H9 (cell line): ENCODE data around the gene DBNL. TPM values are rescaled to one million over a fixed set of nuclear protein-coding genes. Genes with fewer than 3 reads are reported as not detected.

Experiments used
- DNase-seq: peaks from one replicate; pipeline ENCODE4 v3.0.0-alpha.2; 2017
- H2AFZ ChIP-seq: one replicate; pipeline ENCODE4 v1.6.1; 2013; ENCODE audit warnings: mild to moderate bottlenecking, low read length, control low read depth, moderate library complexity
- H2AK5ac ChIP-seq: 2 replicates; pipeline ENCODE4 v1.6.1; 2013; ENCODE audit warnings: low read length, control low read depth, mixed read lengths; ENCODE audit not compliant: insufficient read length
- H2BK120ac ChIP-seq: one replicate; pipeline ENCODE4 v1.6.1; 2013; ENCODE audit warnings: low read depth, mild to moderate bottlenecking, low read length, control low read depth, inconsistent platforms; ENCODE audit not compliant: poor library complexity, severe bottlenecking
- H2BK12ac ChIP-seq: 2 replicates; pipeline ENCODE4 v1.6.1; 2013; ENCODE audit warnings: low read length, control low read depth, mixed read lengths, low read depth; ENCODE audit not compliant: insufficient read length
- H2BK15ac ChIP-seq: 2 replicates; pipeline ENCODE4 v1.6.1; 2013; ENCODE audit warnings: low read depth, low read length, control low read depth
- H2BK20ac ChIP-seq: one replicate; pipeline ENCODE4 v1.6.1; 2013; ENCODE audit warnings: low read depth, mild to moderate bottlenecking, low read length, control low read depth, inconsistent platforms; ENCODE audit not compliant: poor library complexity, severe bottlenecking
- H2BK5ac ChIP-seq: 2 replicates; pipeline ENCODE4 v1.6.1; 2013; ENCODE audit warnings: low read length, control low read depth, mixed read lengths; ENCODE audit not compliant: insufficient read length
- H3K14ac ChIP-seq: 2 replicates; pipeline ENCODE4 v1.6.1; 2013; ENCODE audit warnings: low read length, control low read depth; ENCODE audit not compliant: insufficient read depth
- H3K18ac ChIP-seq: 2 replicates; pipeline ENCODE4 v1.6.1; 2013; ENCODE audit warnings: low read depth, mild to moderate bottlenecking, mixed read lengths, low read length, control low read depth; ENCODE audit not compliant: insufficient read length
- H3K23ac ChIP-seq: 2 replicates; pipeline ENCODE4 v1.6.1; 2013; ENCODE audit warnings: low read length, control low read depth, mixed read lengths, low read depth; ENCODE audit not compliant: insufficient read length
- H3K23me2 ChIP-seq: 2 replicates; pipeline ENCODE4 v1.6.1; 2013; ENCODE audit warnings: low read depth, mild to moderate bottlenecking, mixed read lengths, low read length, control low read depth; ENCODE audit not compliant: insufficient read length, poor library complexity, severe bottlenecking
- H3K27ac ChIP-seq: 2 replicates; pipeline ENCODE4 v1.5.1; 2013; ENCODE audit warnings: low read length, control low read depth, mixed read lengths, low read depth; ENCODE audit not compliant: insufficient read length
- H3K27me3 ChIP-seq: 2 replicates; pipeline ENCODE4 v1.6.1; 2013; ENCODE audit warnings: low read length, control low read depth, inconsistent platforms; ENCODE audit not compliant: insufficient read depth
- H3K4ac ChIP-seq: 2 replicates; pipeline ENCODE4 v1.6.1; 2013; ENCODE audit warnings: low read depth, mild to moderate bottlenecking, control low read depth, inconsistent platforms, low read length, moderate library complexity
- H3K4me1 ChIP-seq: 2 replicates; pipeline ENCODE4 v1.6.1; 2013; ENCODE audit warnings: low read length, control low read depth, inconsistent platforms; ENCODE audit not compliant: insufficient read depth
- H3K4me2 ChIP-seq: 2 replicates; pipeline ENCODE4 v1.6.1; 2013; ENCODE audit warnings: low read length, control low read depth, mixed read lengths; ENCODE audit not compliant: insufficient read length, insufficient read depth
- H3K56ac ChIP-seq: 2 replicates; pipeline ENCODE4 v1.6.1; 2013; ENCODE audit warnings: low read depth, mild to moderate bottlenecking, mixed read lengths, low read length, control low read depth; ENCODE audit not compliant: insufficient read length
- H3K79me1 ChIP-seq: 2 replicates; pipeline ENCODE4 v1.6.1; 2013; ENCODE audit warnings: low read depth, mild to moderate bottlenecking, moderate library complexity, low read length, control low read depth, inconsistent platforms; ENCODE audit not compliant: insufficient read depth, poor library complexity, severe bottlenecking
- H3K79me2 ChIP-seq: 2 replicates; pipeline ENCODE4 v1.6.1; 2013; ENCODE audit warnings: low read length, control low read depth, inconsistent platforms; ENCODE audit not compliant: insufficient read depth
- H3K9ac ChIP-seq: 2 replicates; pipeline ENCODE4 v1.6.1; 2013; ENCODE audit warnings: low read length, control low read depth, mixed read lengths; ENCODE audit not compliant: insufficient read length; ENCODE audit errors: extremely low read depth
- H3K9me3 ChIP-seq: one replicate; pipeline ENCODE4 v1.6.1; 2013; ENCODE audit warnings: low read depth, low read length, inconsistent platforms; ENCODE audit not compliant: control insufficient read depth
- H3T11ph ChIP-seq: one replicate; pipeline ENCODE4 v1.6.1; 2013; ENCODE audit warnings: mild to moderate bottlenecking, low read length, control low read depth, inconsistent platforms
- H4K20me1 ChIP-seq: one replicate; pipeline ENCODE4 v1.6.1; 2013; ENCODE audit not compliant: control insufficient read depth, insufficient read length, insufficient read depth
- H4K5ac ChIP-seq: 2 replicates; pipeline ENCODE4 v1.6.1; 2013; ENCODE audit warnings: low read depth, mild to moderate bottlenecking, mixed read lengths, low read length, control low read depth; ENCODE audit not compliant: insufficient read length
- H4K8ac ChIP-seq: replicated peaks from 2 replicates; pipeline ENCODE4 v1.6.1; 2013; ENCODE audit warnings: low read length, control low read depth, mixed read lengths, low read depth; ENCODE audit not compliant: insufficient read length
- H4K91ac ChIP-seq: 2 replicates; pipeline ENCODE4 v1.6.1; 2013; ENCODE audit warnings: low read depth, mild to moderate bottlenecking, moderate library complexity, mixed read lengths, low read length, control low read depth; ENCODE audit not compliant: insufficient read length
- H3K27ac Mint-ChIP-seq, 3 experiments: 2 replicates in 2 of 3; 3 replicates in 1 of 3; pipeline ENCODE4 v1.8.0; 2020 to 2021; ENCODE audit warnings: mixed read lengths in 3 of 3, mild to moderate bottlenecking in 1 of 3, moderate library complexity in 1 of 3
- H3K27me3 Mint-ChIP-seq: 2 replicates; pipeline ENCODE4 v1.8.0; 2021; ENCODE audit warnings: low read depth, mild to moderate bottlenecking, moderate library complexity, mixed read lengths
- H3K36me3 Mint-ChIP-seq, 3 experiments: 2 replicates in 2 of 3; 3 replicates in 1 of 3; pipeline ENCODE4 v1.8.0; 2020 to 2021; ENCODE audit warnings: low read depth in 3 of 3, mixed read lengths in 3 of 3; ENCODE audit not compliant: insufficient read depth in 1 of 3
- H3K4me1 Mint-ChIP-seq, 2 experiments: 2 replicates each; pipeline ENCODE4 v1.8.0; 2020; ENCODE audit warnings: mixed read lengths in 2 of 2
- H3K4me3 Mint-ChIP-seq, 2 experiments: 2 replicates in 1 of 2; 3 replicates in 1 of 2; pipeline ENCODE4 v1.8.0; 2020 to 2021; ENCODE audit warnings: mild to moderate bottlenecking in 2 of 2, mixed read lengths in 2 of 2, moderate library complexity in 1 of 2
- H3K9me3 Mint-ChIP-seq, 2 experiments: 2 replicates in 1 of 2; 3 replicates in 1 of 2; pipeline ENCODE4 v1.8.0; 2020; ENCODE audit warnings: mild to moderate bottlenecking in 2 of 2, mixed read lengths in 2 of 2, moderate library complexity in 1 of 2
- CTCF ChIP-seq: fragments of 200-600 bp; sonication (generic); conservative IDR thresholded peaks from 3 replicates; pipeline ENCODE4 v1.8.0; 2021; ENCODE audit warnings: antibody characterized with exemption, mild to moderate bottlenecking
- WGBS: extraction: QIAGEN DNeasy Blood & Tissue Kit; methylation state at CpG from one replicate; pipeline ENCODE4 v1.1.7; 2013; ENCODE audit warnings: missing lambda C conversion rate, low lambda C conversion rate, mixed read lengths; ENCODE audit not compliant: insufficient read length; ENCODE audit errors: extremely low coverage; 5-methylcytosine and 5-hydroxymethylcytosine counted together
- total RNA-seq: library from RNA; stranded (reverse); gene quantifications from 2 replicates; pipeline ENCODE4 v1.2.1, GENCODE V29; 2021

Gene DBNL
- total RNA-seq, 1 experiment from 2014 or later: 51.3 TPM

GRCh38 chr7:44072364-44073231, 28.1 kb downstream of the DBNL start:
- no peak overlapping the region for H3K4me2 ChIP-seq
- peaks cover 22% of the 10 kb centered on the region for H3K27me3 Mint-ChIP-seq
- no peaks in the 10 kb centered on the region for H3K27me3 ChIP-seq
- no peak overlapping the region for H2AFZ ChIP-seq
- TF ChIP-seq CTCF: peak; percentile 78
- H3K4me1 ChIP-seq: no peaks in the 10 kb centered on the region
- no peaks in the 10 kb centered on the region for H3K79me2 ChIP-seq
- no peak overlapping the region for H2BK20ac ChIP-seq
- no peak overlapping the region for H2BK5ac ChIP-seq
- no peaks in the 10 kb centered on the region for H3K23me2 ChIP-seq
- no peak overlapping the region for H3K23ac ChIP-seq
- H2BK12ac ChIP-seq: no peak overlapping the region
- no peak overlapping the region for H3K4ac ChIP-seq
- H3K9ac ChIP-seq: no peak overlapping the region
- no peak overlapping the region for H3K18ac ChIP-seq
- no peak overlapping the region for H3K27ac ChIP-seq
- H3T11ph ChIP-seq: no peak overlapping the region
- no CpG with 5 or more reads among the region's 12 CpGs for WGBS
- no peak overlapping the region for H4K5ac ChIP-seq
- H4K8ac ChIP-seq: no peak overlapping the region
- peak overlapping the region in 1 of 2 experiments; percentile 22; a peak in 1 of 5 replicates for H3K4me3 Mint-ChIP-seq
- no peak overlapping the region for H2BK120ac ChIP-seq
- H3K14ac ChIP-seq: no peak overlapping the region
- no peak overlapping the region for H3K56ac ChIP-seq
- peaks cover 6 to 37% (median 34%) of the 10 kb centered on the region in 3 experiments for H3K36me3 Mint-ChIP-seq
- no peaks in the 10 kb centered on the region; a peak in 1 of 5 replicates for H3K9me3 Mint-ChIP-seq
- no peaks in the 10 kb centered on the region for H3K79me1 ChIP-seq
- no peaks in the 10 kb centered on the region for H3K9me3 ChIP-seq
- H4K20me1 ChIP-seq: no peaks in the 10 kb centered on the region
- H3K27ac Mint-ChIP-seq: peak overlapping the region in 1 of 3 experiments; percentile 31; a peak in 1 of 7 replicates
- no peak overlapping the region for H4K91ac ChIP-seq
- DNase-seq: peak; percentile 80
- no peak overlapping the region for H2AK5ac ChIP-seq
- H2BK15ac ChIP-seq: no peak overlapping the region
- no peaks in the 10 kb centered on the region for H3K4me1 Mint-ChIP-seq
